VCaP (cell line): ENCODE results near the gene PRRG3.
A peak's percentile ranks its signal among the peaks of the same experiment; 100 is the strongest.

Experiments
- H3K27ac ChIP-seq: fragments of 450-650 bp; 2 replicates; pipeline ENCODE4 v1.5.1; 2017
- CTCF ChIP-seq: fragments of 450-650 bp; conservative IDR thresholded peaks from 2 replicates; pipeline ENCODE4 v1.5.1; 2017; ENCODE audit warnings: mild to moderate bottlenecking, moderate library complexity

The PRRG3 gene

GRCh38 chrX:151743651-151744470 lies 48.6 kb downstream of the PRRG3 start:
- TF ChIP-seq CTCF, result no peak
- no peak overlapping the region for H3K27ac ChIP-seq

GRCh38 chrX:151745651-151746050 lies 50.4 kb downstream of the PRRG3 start:
- no peak overlapping the region for H3K27ac ChIP-seq
- TF ChIP-seq CTCF, result no peak

GRCh38 chrX:151746502-151746901 lies 51.2 kb downstream of the PRRG3 start:
- no peak overlapping the region for H3K27ac ChIP-seq
- TF ChIP-seq CTCF, result no peak

GRCh38 chrX:151750511-151750910 lies 55.3 kb downstream of the PRRG3 start:
- no peak for TF ChIP-seq CTCF
- no peak overlapping the region for H3K27ac ChIP-seq

- no peak for TF ChIP-seq CTCF
- no peak overlapping the region for H3K27ac ChIP-seq
These were observed 57.6 kb downstream of the PRRG3 start for GRCh38 chrX:151752847-151753246.

- no peak overlapping the region for H3K27ac ChIP-seq
- peak; percentile 81 for TF ChIP-seq CTCF
These were observed 58.2 kb downstream of the PRRG3 start for GRCh38 chrX:151753313-151754046.

- H3K27ac ChIP-seq, result no peak overlapping the region
- TF ChIP-seq CTCF, result no peak
These were observed 58.8 kb downstream of the PRRG3 start for GRCh38 chrX:151754047-151754429.
